ENCODE results near the gene CXCR4.

The CXCR4 gene

GRCh38 chr2:136117909-136118818 is at the start of gene CXCR4:
CXCR4 (minus strand) TSS chr2:136118149; CDS start chr2:136118060, 89 bp downstream.
- FAIRE-seq (no peak), DNase-seq (ENCODE audit: insufficient read length, low spot score) (no peak)
- no peak for TF ChIP-seq POLR2A (IDR thresholded peaks at IDR 0.05; ENCODE audit: low read depth, low read length)

- no peak for FAIRE-seq
- TF ChIP-seq POLR2A (IDR thresholded peaks at IDR 0.05; ENCODE audit: low read depth, low read length), result no peak
- no peak for DNase-seq (ENCODE audit: insufficient read length, low spot score)
These were observed 46.4 kb upstream of the CXCR4 start for GRCh38 chr2:136164280-136164776.

GRCh38 chr2:136162438-136162837 is 44.5 kb upstream of the CXCR4 start:
- DNase-seq (ENCODE audit: insufficient read length, low spot score) (no peak), FAIRE-seq (no peak)
- no peak for TF ChIP-seq POLR2A (IDR thresholded peaks at IDR 0.05; ENCODE audit: low read depth, low read length)

GRCh38 chr2:136156411-136156810 is 38.5 kb upstream of the CXCR4 start:
- DNase-seq (ENCODE audit: insufficient read length, low spot score) (no peak), FAIRE-seq (no peak)
- TF ChIP-seq POLR2A (IDR thresholded peaks at IDR 0.05; ENCODE audit: low read depth, low read length), result no peak

- no peak for TF ChIP-seq POLR2A (IDR thresholded peaks at IDR 0.05; ENCODE audit: low read depth, low read length)
- no peak for DNase-seq (ENCODE audit: insufficient read length, low spot score)
- FAIRE-seq, result no peak
These were observed 36.4 kb upstream of the CXCR4 start for GRCh38 chr2:136154384-136154783.

GRCh38 chr2:136151021-136151971 is 33.3 kb upstream of the CXCR4 start:
- FAIRE-seq, result no peak
- no peak for TF ChIP-seq POLR2A (IDR thresholded peaks at IDR 0.05; ENCODE audit: low read depth, low read length)

GRCh38 chr2:136149011-136149410 is 31.1 kb upstream of the CXCR4 start:
- TF ChIP-seq POLR2A (IDR thresholded peaks at IDR 0.05; ENCODE audit: low read depth, low read length), result no peak
- FAIRE-seq, result no peak
- no peak for DNase-seq (ENCODE audit: insufficient read length, low spot score)

More at GRCh38 chr2:136151021-136151971, 33.3 kb upstream of the CXCR4 start:
- no peak for DNase-seq (ENCODE audit: insufficient read length, low spot score)

- DNase-seq (ENCODE audit: insufficient read length, low spot score) (no peak), FAIRE-seq (no peak)
- TF ChIP-seq POLR2A (IDR thresholded peaks at IDR 0.05; ENCODE audit: low read depth, low read length), result no peak
These were observed 28.6 kb upstream of the CXCR4 start for GRCh38 chr2:136146564-136146963.

GRCh38 chr2:136143603-136144451 is 25.9 kb upstream of the CXCR4 start:
- DNase-seq (ENCODE audit: insufficient read length, low spot score) (no peak), FAIRE-seq (no peak)
- TF ChIP-seq POLR2A (IDR thresholded peaks at IDR 0.05; ENCODE audit: low read depth, low read length), result no peak

- no peak for FAIRE-seq
These were observed 23.7 kb upstream of the CXCR4 start for GRCh38 chr2:136141510-136142149.

GRCh38 chr2:136139631-136140030 is 21.7 kb upstream of the CXCR4 start:
- DNase-seq (ENCODE audit: insufficient read length, low spot score) (no peak), FAIRE-seq (no peak)
- TF ChIP-seq POLR2A (IDR thresholded peaks at IDR 0.05; ENCODE audit: low read depth, low read length), result no peak

More at GRCh38 chr2:136141510-136142149, 23.7 kb upstream of the CXCR4 start:
- no peak for DNase-seq (ENCODE audit: insufficient read length, low spot score)
- no peak for TF ChIP-seq POLR2A (IDR thresholded peaks at IDR 0.05; ENCODE audit: low read depth, low read length)

GRCh38 chr2:136137982-136138381 is 20.0 kb upstream of the CXCR4 start:
- no peak for FAIRE-seq
- TF ChIP-seq POLR2A (IDR thresholded peaks at IDR 0.05; ENCODE audit: low read depth, low read length), result no peak
- DNase-seq (ENCODE audit: insufficient read length, low spot score), result no peak

- FAIRE-seq (no peak), DNase-seq (ENCODE audit: insufficient read length, low spot score) (no peak)
- TF ChIP-seq POLR2A (IDR thresholded peaks at IDR 0.05; ENCODE audit: low read depth, low read length), result no peak
These were observed 19.0 kb upstream of the CXCR4 start for GRCh38 chr2:136136931-136137330.

Measured in H54 (cell line).